Coronary artery (tissue), 2 donors: ENCODE results near the gene MAMLD1.

Experiments
- DNase-seq: peaks from one replicate; pipeline ENCODE4 v3.0.0-alpha.2; 2017; ENCODE audit warnings: low spot score
- H3K27ac ChIP-seq, 2 donors: fragments of 200-600 bp; sonication (generic); one replicate each; pipeline ENCODE4 v1.5.1; 2016 to 2019
- H3K4me3 ChIP-seq: fragments of 200-600 bp; sonication (generic); 2 replicates; pipeline ENCODE4 v1.5.1; 2016; ENCODE audit warnings: mild to moderate bottlenecking, moderate library complexity
- TF ChIP-seq, protein P1 (sequence below): fragments of 200-600 bp; sonication (generic); IDR thresholded peaks from one replicate; pipeline ENCODE4 v1.5.1; 2019; ENCODE audit warnings: antibody characterized with exemption

MAMLD1 gene

GRCh38 chrX:150370589-150371312 is 7.6 kb downstream of the MAMLD1 start:
- peak; percentile 46 for DNase-seq
- Histone ChIP-seq H3K4me3 (no peak overlapping the region), H3K27ac (no peak overlapping the region)
- TF ChIP-seq, protein P1, sequence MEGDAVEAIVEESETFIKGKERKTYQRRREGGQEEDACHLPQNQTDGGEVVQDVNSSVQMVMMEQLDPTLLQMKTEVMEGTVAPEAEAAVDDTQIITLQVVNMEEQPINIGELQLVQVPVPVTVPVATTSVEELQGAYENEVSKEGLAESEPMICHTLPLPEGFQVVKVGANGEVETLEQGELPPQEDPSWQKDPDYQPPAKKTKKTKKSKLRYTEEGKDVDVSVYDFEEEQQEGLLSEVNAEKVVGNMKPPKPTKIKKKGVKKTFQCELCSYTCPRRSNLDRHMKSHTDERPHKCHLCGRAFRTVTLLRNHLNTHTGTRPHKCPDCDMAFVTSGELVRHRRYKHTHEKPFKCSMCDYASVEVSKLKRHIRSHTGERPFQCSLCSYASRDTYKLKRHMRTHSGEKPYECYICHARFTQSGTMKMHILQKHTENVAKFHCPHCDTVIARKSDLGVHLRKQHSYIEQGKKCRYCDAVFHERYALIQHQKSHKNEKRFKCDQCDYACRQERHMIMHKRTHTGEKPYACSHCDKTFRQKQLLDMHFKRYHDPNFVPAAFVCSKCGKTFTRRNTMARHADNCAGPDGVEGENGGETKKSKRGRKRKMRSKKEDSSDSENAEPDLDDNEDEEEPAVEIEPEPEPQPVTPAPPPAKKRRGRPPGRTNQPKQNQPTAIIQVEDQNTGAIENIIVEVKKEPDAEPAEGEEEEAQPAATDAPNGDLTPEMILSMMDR, result no peak

DNA sequence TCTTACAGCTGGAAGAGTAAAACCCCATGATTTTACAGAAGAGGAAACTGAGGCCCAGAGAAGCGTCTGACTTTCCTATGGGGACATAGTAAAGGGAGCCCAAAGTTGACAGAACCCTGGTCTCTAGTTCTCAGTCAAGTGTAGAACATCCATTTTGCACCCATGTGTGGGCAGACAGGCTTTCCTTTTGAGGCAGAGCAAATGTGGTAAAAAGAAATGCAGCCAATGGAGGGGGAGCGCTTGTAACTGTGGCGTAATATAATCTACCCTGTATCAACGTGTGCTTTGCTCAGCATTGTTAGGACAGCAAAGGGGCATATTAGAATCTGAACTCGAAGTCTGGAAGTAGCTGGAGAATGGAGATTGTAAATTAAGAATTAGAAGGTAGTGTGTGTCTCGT is 8.8 kb downstream of the MAMLD1 start:
- TF ChIP-seq, protein P1, result no peak
- Histone ChIP-seq H3K4me3 (peak overlapping the region; percentile 27), H3K27ac (peak overlapping the region in 1 of 2 donors; percentile 51)
- DNase-seq, result peak; percentile 56

- Histone ChIP-seq H3K4me3 (peak overlapping the region; percentile 27), H3K27ac (peak overlapping the region in 1 of 2 donors; percentile 51)
Measured at GRCh38 chrX:150372280-150372679, 9.2 kb downstream of the MAMLD1 start.

GRCh38 chrX:150372756-150373155 is 9.6 kb downstream of the MAMLD1 start:
- peak; percentile 28 for DNase-seq
- TF ChIP-seq, protein P1, result no peak
- H3K27ac ChIP-seq, result peak overlapping the region in 1 of 2 donors; percentile 51
- H3K4me3 ChIP-seq, result no peak overlapping the region

More at GRCh38 chrX:150372280-150372679, 9.2 kb downstream of the MAMLD1 start:
- peak; percentile 38 for DNase-seq
- TF ChIP-seq, protein P1, result no peak

DNA sequence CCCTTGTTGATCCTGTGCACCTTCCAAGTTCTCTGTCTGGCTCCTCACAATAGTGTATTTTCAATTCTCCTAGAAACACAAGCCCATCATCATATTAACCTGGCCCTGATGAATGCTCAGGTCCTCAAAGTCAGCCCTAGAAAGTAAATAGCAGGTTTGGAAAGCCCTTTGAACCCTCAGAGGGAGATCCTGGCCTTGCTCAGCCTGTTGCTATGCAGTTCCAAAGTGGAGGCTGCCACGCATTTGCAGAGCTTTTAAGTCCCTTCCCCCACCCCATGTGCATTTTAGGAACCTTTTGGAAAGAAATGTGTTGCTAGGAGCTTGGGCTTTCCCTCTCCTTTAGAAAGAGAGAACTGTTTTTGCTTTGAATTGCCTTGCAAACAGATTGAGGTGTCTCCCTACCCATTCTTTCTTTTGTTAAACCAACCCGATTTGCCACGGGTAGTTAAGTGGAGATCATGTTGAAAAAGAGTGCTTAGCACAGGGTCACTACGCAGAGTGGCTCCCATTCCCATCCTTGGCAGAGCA is 12.2 kb downstream of the MAMLD1 start:
- TF ChIP-seq, protein P1, result no peak
- no peak for DNase-seq
- H3K4me3 ChIP-seq, result no peak overlapping the region
- H3K27ac ChIP-seq, result no peak overlapping the region

DNA sequence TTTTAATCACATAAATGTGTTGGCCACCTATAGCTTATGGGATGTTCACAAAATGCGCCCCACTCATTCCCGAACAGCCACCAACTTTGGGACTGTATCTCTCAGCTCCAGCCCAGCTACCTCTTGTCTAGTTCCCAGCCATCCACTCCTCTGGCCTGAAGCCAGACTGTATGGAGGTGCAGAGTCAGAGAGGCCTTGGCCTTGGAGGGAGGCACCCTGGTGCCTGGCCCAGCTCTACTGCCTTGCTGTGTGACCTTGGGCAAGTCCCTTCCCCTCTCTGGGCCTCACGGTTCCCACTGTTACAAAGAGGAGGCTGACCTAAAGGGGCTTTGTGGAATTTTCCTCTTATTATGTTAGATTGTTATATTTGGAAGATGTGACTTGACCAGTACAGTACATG is 13.9 kb downstream of the MAMLD1 start:
- no peak overlapping the region for H3K27ac ChIP-seq
- DNase-seq, result no peak
- H3K4me3 ChIP-seq, result no peak overlapping the region
- TF ChIP-seq, protein P1, result no peak

GRCh38 chrX:150405006-150405405 is 41.9 kb downstream of the MAMLD1 start:
- no peak overlapping the region for H3K27ac ChIP-seq
- TF ChIP-seq, protein P1, result no peak
- no peak overlapping the region for H3K4me3 ChIP-seq
- no peak for DNase-seq
